Vein endothelial cell (primary cell): Measurements from ENCODE around the gene LAD1. TPM values are rescaled to one million over a fixed set of nuclear protein-coding genes. Genes with fewer than 3 reads are reported as not detected.

Experiments
- total RNA-seq: library from RNA; depleted of rRNA; stranded (reverse); fragments of >200 nt; gene quantifications from 2 replicates; pipeline ENCODE4 v1.2.3, GENCODE V29; 2012

LAD1 gene, protein sequence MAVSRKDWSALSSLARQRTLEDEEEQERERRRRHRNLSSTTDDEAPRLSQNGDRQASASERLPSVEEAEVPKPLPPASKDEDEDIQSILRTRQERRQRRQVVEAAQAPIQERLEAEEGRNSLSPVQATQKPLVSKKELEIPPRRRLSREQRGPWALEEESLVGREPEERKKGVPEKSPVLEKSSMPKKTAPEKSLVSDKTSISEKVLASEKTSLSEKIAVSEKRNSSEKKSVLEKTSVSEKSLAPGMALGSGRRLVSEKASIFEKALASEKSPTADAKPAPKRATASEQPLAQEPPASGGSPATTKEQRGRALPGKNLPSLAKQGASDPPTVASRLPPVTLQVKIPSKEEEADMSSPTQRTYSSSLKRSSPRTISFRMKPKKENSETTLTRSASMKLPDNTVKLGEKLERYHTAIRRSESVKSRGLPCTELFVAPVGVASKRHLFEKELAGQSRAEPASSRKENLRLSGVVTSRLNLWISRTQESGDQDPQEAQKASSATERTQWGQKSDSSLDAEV
- total RNA-seq: not detected in 2 replicates

DNA sequence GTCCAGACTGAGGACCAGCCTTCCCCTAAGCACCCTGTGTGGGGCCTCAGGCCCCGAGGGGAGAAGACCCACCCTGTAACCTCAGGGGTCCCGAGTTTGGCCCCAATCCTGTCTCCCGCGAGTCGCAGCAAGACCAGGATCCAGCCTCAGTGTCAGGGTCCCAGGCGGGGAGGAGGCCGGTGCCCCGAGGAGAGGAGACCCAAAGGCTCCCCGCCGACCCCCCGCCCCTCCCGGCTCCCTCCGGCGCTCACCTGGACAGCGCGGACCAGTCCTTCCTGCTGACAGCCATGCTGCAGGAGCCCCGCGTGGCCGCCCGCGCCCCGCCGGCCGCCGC is at the start of gene LAD1:
TSS of gene LAD1 (minus strand) at position 307 of the 334 bp plus-strand sequence. CDS start at position 289, 18 bp downstream.

DNA sequence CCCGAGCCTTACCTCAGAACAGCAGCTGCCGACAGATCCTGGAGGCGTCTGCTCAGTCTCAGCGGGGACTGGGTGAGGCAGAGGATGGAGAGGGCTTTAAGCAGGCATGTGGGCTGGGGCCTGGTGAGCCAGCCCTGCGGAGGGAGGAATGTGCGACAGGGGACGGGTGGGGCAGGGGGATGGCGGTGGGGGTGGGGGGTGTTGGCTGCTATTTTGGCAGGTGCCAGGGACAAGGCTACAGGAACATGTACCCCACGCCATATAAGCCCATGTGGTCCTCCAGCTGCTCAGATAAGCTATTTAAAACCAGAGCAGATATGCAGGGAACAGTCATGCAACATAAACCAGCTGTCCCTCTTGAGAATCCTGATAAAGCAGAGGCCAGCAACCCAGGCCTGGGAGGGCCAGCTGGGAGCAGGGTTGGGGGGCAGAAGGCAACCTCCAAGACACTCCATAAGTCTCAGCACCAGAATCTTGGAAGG is 21.5 kb downstream of the LAD1 start, which contains the start of gene TNNT2:
TSS of gene TNNT2 (minus strand) at position 70 of the 482 bp plus-strand sequence. CDS start 4,426 bp downstream, outside the sequence.

Other genes starting within 250 kb of the LAD1 start
- gene TMEM9, start 244.8 kb downstream of the LAD1 start, total RNA-seq: 32.7 and 46.7 TPM in 2 replicates
- not detected in 2 replicates for gene IGFN1, start 208.5 kb downstream of the LAD1 start, total RNA-seq
- under 0.01 and 0.10 TPM in 2 replicates for gene PKP1, start 115.8 kb downstream of the LAD1 start, total RNA-seq
- gene TNNT2, start 21.6 kb downstream of the LAD1 start, total RNA-seq: not detected in 2 replicates
- not detected in 2 replicates for gene TNNI1, start 22.4 kb upstream of the LAD1 start, total RNA-seq
- gene PHLDA3, start 69.9 kb upstream of the LAD1 start, total RNA-seq: 42.5 and 44.5 TPM in 2 replicates
- 349 and 445 TPM in 2 replicates for gene CSRP1, start 107.8 kb upstream of the LAD1 start, total RNA-seq
- 58.0 and 84.9 TPM in 2 replicates for gene NAV1, start 139.8 kb upstream of the LAD1 start, total RNA-seq